GM12873 (cell line): Measurements from ENCODE around the gene PLK4.

Experiments
- CTCF ChIP-seq: IDR thresholded peaks from 2 replicates; pipeline ENCODE4 v1.5.1; 2012; ENCODE audit warnings: low read depth, mild to moderate bottlenecking, moderate library complexity, low read length, control low read depth; ENCODE audit not compliant: insufficient read depth; ENCODE audit errors: missing control alignments

The PLK4 gene

GRCh38 chr4:127870688-127871087 lies 10.0 kb upstream of the PLK4 start:
- TF ChIP-seq CTCF: no peak

- no peak for TF ChIP-seq CTCF
Observed at GRCh38 chr4:127875791-127876190, 4.9 kb upstream of the PLK4 start.

GRCh38 chr4:127881563-127881864 lies 821 bp downstream of the PLK4 start:
- no peak for TF ChIP-seq CTCF

GRCh38 chr4:127888559-127888958 lies 7.9 kb downstream of the PLK4 start:
- TF ChIP-seq CTCF: no peak

- no peak for TF ChIP-seq CTCF
Observed at GRCh38 chr4:127889903-127890302, 9.2 kb downstream of the PLK4 start.

GRCh38 chr4:127896069-127896468 lies 15.4 kb downstream of the PLK4 start:
- no peak for TF ChIP-seq CTCF

- no peak for TF ChIP-seq CTCF
Observed at GRCh38 chr4:127896528-127896927, 15.8 kb downstream of the PLK4 start.

- TF ChIP-seq CTCF: no peak
Observed at GRCh38 chr4:127905029-127905428, 24.3 kb downstream of the PLK4 start.
